NCI-H1436 (cell line): ENCODE data around the gene C10orf105.

Source experiments
- DNase-seq: peaks from one replicate; lab custom pipeline; 2025; lab: John Stamatoyannopoulos, UW

C10orf105 gene

GRCh38 chr10:71737001-71737833 is 17.6 kb upstream of the C10orf105 start:
- DNase-seq, result no peak

- DNase-seq, result no peak
Measured at GRCh38 chr10:71736570-71736952, 17.0 kb upstream of the C10orf105 start.

GRCh38 chr10:71735709-71736569 is 16.4 kb upstream of the C10orf105 start:
- no peak for DNase-seq

DNA sequence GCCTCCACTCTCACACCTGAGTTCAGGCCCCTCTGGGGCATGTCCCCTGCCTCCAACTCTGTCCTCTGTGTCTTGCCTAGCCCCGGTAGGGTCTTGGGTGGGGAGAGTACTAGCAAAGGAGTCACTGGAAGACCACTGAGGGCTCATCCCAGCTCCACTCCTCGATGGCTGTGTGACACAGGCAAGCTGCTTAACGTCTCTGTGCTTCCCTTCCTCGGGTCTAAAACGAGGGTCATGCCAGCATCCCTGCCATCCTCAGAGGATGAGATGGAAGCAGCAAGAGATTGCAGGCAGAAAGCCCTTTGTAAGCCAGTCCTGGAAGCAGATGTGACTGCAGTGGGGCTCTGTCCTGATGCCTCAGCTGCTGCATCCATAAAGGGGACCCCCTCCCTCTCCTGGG is 15.2 kb upstream of the C10orf105 start:
- DNase-seq, result no peak

- no peak for DNase-seq
Measured at GRCh38 chr10:71731791-71732190, 12.2 kb upstream of the C10orf105 start.

GRCh38 chr10:71729161-71729636 is 9.6 kb upstream of the C10orf105 start:
- DNase-seq, result peak; percentile 28

DNA sequence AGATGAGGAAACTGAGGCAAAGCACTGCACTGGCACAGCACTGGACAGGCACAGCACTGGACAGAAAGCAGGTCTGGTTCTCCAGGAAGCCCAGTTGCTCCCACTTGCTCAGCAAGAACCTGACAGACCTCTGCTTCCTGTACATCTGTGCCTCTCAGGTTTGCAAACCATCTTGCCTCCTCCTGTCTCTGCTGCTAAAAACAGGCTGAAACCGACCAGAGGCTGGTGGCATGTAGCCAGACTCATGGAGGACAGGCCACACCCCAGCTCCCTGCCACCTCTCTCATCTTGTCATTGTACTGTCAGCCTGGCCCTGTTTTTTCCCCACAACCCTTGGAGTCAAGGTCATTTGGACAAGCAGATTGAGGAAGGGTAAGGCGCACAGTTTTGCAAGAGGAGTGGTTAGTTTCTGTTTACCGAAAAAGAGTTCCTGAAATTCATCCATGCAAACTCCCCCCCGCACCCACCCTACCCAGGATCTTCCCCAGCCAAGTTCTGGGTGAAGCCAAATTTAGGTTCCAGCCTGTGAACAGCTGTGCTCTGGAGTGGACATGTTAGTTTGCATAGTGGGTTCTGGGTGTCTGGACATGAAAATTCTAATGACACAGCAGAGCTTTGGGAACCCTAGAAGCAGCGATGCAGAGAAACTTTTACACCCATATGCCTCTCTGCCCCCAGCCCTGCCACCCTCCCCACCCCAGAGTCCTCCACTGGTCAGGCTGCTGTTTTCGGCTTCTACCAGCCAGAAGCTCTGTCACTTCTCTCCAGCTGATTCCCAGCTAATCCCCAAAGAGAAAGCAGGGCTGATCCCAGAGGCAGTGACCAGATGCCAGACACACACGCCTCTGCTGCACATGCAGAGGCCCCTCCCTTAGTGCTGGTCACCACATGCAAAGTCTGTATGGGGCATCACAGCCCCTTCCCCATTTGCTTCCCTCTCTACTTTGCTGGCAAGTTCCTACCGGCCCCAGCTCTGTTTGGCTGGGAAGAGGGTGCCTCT is 8.5 kb upstream of the C10orf105 start:
- no peak for DNase-seq

DNA sequence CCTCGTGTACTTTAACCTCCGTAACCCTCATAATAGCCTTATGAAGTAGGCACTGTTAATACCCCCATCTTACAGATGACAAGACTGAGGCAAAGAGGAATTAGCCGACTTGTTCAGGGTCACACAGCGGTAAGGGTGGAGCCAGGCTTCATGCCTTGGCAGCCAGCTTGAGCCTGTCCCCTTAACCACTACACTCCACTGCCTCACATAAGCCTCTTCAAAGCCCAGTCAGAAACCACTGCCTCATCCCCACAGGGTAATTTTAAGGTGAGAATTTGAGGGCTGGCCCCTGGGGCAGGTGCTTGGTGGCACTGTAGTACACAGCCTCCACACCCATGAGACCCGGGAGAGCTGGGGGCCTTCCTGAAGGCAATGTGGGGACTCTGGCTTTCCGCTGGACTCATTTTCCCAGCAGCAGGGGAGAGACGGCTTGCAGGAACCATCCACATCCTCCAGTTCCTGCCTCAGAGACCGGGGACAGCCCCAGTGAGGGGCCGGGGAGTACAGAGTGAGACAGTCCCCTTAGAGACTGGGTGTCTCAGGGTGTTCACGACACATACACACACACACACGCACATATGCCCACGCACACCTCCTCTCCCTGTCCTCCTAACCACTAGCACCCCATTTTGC is 7.6 kb upstream of the C10orf105 start:
- DNase-seq, result no peak

DNA sequence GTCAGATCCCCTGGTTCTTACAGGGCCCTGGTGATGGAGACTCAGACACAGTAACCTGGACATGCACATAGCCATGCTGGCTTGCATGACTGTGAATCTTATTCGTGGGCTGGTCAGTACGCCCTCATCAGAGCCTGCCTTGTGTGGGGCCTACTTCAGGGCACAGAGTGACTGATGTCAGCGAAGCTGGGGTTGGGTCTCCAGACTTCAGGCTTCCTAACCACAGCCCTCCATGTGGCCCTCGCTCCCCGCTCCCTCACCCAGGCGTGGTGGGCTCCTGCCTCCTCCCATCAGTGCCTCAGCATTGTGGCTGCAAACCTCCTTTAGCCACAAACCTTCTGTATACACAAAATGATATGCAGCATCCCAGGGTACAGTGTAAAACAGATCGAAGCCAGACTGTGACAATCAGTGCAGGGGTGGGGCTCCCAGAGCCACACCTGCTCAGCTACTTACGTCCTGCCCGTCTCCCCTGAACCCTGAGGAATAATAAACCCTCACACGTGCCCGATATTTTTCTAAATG is 7.1 kb upstream of the C10orf105 start:
- no peak for DNase-seq

GRCh38 chr10:71725998-71726579 is 6.5 kb upstream of the C10orf105 start:
- no peak for DNase-seq

DNA sequence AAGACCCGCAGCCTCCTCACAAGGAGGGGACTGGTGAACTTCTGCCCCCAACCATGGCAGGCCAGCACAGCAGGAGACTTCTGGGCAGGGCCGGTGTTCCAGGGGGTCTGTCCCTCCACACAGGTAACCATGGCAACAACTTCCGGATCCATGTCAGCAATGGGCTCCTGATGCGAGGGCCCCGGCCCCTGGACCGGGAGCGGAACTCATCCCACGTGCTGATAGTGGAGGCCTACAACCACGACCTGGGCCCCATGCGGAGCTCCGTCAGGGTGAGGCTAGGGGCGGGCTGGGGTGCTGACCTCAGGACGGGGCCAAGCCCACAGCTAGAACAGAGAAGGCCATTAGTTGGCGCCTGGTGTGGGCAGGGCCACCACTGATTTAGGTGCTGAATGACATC is 5.7 kb upstream of the C10orf105 start:
- no peak for DNase-seq

- DNase-seq, result no peak
Measured at GRCh38 chr10:71724539-71724938, 5.0 kb upstream of the C10orf105 start.

GRCh38 chr10:71723311-71723710 is 3.7 kb upstream of the C10orf105 start:
- no peak for DNase-seq

- DNase-seq, result no peak
Measured at GRCh38 chr10:71722849-71723248, 3.3 kb upstream of the C10orf105 start.

DNA sequence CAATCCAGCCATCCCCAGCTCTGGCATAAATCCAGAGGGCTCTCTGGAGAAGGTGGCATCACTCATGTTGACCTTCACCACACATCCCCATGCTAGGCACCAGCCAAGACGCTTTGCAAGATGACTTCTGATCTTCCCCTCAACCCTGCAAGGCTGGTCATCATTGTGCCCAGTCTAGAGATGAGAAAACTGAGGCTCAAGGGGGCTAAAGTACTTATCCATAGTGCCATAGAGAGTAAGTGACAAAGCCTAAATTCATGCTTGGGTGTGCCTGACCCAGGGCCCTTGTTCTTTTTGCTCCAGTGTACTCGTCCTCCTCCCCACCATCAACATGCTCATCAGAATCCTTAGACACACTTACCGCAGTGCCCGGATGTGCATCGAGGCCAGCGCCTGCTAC is 1.7 kb upstream of the C10orf105 start:
- no peak for DNase-seq

DNA sequence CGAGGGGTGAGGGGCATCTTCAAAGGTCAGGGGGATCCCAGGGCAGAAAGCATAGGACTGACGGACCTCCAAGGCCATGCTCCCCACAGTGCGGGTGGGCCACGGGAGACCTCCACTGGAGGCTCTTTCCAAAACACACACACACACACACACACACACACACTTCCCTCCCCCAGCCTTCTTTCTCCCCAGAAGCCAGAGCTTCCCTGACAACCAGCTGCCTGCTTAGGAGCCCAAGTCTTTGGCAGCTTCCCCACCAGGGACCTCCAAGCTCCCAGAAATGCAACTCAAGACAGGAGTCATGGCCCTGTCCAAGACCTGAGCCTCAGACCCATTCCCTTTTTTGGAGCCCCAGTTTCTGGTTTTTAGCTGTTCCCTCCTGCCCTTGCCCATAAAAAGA is 710 bp upstream of the C10orf105 start:
- DNase-seq, result no peak

DNA sequence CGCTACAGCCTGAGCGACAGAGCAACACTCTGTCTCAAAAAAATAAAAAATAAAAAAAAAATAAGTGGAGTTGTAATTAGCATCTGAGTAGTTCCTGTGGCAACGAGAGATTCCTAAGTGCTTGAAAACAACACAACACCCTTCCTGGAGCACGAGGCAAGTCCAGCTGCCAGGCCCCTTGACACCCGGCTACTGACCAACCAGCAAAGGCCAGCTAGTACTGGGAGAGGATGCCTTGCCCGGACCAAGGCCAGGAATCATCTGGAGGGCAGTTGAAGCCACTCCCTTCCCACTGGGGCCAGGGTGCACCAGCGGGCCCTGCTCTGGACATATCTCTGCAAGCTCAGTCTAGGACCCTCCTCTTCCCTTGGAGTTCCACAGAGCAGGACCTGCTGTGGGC is 536 bp downstream of the C10orf105 start:
- no peak for DNase-seq

DNA sequence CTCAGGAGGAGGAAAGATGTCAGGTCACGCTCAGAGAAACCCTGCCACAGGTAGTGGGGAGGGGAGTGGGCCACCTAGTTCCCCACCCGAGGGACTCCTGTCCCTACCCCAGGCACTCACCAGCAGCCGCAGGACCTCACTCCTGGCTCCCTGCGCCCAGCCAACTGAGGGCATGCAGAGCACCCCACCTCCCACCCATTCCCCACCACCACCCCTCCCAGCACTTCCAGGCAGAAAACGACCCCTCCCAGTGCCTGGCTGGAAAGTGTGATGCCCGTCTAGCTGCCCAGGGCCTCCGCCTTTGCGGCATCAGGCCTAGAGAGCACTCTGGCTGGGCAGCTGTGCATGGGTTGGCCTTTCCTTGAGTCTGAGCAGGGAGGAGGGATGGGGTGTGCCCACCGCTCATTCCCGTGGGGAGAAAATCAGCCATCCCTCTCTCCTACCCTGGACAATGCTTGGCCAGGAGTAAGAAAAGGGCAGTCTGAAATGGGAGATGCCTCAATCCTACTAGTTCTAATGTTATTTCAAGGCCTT is 1.3 kb downstream of the C10orf105 start:
- no peak for DNase-seq

- DNase-seq, result no peak
Measured at GRCh38 chr10:71717551-71717951, 2.0 kb downstream of the C10orf105 start.

DNA sequence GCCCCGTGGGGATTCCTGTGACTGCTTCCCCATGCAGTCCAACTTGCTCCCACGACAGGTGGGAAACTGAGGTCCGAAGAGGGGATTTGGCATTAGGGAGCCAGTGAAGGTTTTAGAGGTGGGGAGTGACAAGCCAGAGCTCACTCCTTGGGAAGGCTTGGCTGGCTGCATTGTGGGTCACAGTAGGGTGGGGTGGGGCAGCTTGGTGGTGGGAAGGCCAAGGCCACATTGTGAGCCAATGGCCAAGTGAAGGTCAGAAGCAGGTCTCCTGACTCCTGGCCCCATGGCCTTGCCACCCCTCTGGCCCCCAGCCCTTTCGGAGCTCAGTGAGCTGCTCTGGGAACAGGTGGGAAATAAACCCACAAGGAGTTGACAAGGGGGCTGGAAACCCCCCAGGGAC is 2.5 kb downstream of the C10orf105 start:
- DNase-seq, result no peak
